Upper lobe of left lung (tissue), 4 donors: ENCODE measurements around the gene SLC13A3.

ENCODE experiments used
- EP300 ChIP-seq, 4 donors: sonication (generic); formaldehyde crosslinking; IDR thresholded peaks; one replicate each; pipeline ENCODE4 v1.5.1; 2017; ENCODE audit warnings: antibody characterized with exemption in 4 of 4, control low read depth in 2 of 4
- POLR2A ChIP-seq, 4 donors: fragments of 450-650 bp; IDR thresholded peaks; one replicate each; pipeline ENCODE4 v1.5.1; 2016 to 2017; ENCODE audit warnings: antibody characterized with exemption in 4 of 4, mild to moderate bottlenecking in 2 of 4
- TF ChIP-seq, protein P1 (sequence below), 6 experiments: fragments of 450-650 bp in 4 of 6; fragments of 200-600 bp in 2 of 6; sonication (generic) in 2 of 6; IDR thresholded peaks; one replicate each; pipeline ENCODE4 v1.5.1; 2016 to 2019; ENCODE audit warnings: antibody characterized with exemption in 6 of 6

DNA sequence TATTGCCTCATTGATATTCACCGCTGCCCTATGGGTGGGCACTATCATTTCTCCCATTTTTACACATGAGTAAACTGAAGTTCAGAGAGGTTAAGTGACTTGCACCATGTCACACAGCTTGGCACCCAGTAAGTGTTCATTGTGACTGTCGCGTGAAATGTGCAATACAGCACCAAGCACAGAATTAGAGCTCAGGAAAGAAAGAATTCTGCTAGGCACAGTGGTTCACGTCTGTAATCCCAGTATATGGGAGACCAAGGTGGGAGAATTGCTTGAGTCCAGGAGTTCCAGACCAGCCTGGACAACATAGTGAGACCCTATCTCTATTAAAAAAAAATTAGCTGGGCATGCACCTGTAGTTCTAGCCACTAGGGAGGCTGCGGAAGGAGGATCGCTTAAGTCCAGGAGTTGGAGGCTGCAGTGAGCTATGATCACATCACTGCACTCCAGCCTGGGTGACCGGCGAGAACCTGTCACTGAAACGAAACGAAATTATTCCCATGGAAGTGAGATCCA, 626 bp downstream of the SLC13A3 start:
- TF ChIP-seq, protein P1, sequence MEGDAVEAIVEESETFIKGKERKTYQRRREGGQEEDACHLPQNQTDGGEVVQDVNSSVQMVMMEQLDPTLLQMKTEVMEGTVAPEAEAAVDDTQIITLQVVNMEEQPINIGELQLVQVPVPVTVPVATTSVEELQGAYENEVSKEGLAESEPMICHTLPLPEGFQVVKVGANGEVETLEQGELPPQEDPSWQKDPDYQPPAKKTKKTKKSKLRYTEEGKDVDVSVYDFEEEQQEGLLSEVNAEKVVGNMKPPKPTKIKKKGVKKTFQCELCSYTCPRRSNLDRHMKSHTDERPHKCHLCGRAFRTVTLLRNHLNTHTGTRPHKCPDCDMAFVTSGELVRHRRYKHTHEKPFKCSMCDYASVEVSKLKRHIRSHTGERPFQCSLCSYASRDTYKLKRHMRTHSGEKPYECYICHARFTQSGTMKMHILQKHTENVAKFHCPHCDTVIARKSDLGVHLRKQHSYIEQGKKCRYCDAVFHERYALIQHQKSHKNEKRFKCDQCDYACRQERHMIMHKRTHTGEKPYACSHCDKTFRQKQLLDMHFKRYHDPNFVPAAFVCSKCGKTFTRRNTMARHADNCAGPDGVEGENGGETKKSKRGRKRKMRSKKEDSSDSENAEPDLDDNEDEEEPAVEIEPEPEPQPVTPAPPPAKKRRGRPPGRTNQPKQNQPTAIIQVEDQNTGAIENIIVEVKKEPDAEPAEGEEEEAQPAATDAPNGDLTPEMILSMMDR (IDR thresholded peaks at IDR 0.05): no peak
- TF ChIP-seq EP300 (IDR thresholded peaks at IDR 0.05) (no peak), POLR2A (IDR thresholded peaks at IDR 0.05) (no peak)
